Upper lobe of left lung (tissue), 4 donors: ENCODE data around the gene PTPRF.

Experiments
- EP300 ChIP-seq, 4 donors: sonication (generic); formaldehyde crosslinking; IDR thresholded peaks; one replicate each; pipeline ENCODE4 v1.5.1; 2017; ENCODE audit warnings: antibody characterized with exemption in 4 of 4, control low read depth in 2 of 4
- POLR2A ChIP-seq, 4 donors: fragments of 450-650 bp; IDR thresholded peaks; one replicate each; pipeline ENCODE4 v1.5.1; 2016 to 2017; ENCODE audit warnings: antibody characterized with exemption in 4 of 4, mild to moderate bottlenecking in 2 of 4
- TF ChIP-seq, protein P1 (sequence below), 6 experiments: fragments of 450-650 bp in 4 of 6; fragments of 200-600 bp in 2 of 6; sonication (generic) in 2 of 6; IDR thresholded peaks; one replicate each; pipeline ENCODE4 v1.5.1; 2016 to 2019; ENCODE audit warnings: antibody characterized with exemption in 6 of 6

DNA sequence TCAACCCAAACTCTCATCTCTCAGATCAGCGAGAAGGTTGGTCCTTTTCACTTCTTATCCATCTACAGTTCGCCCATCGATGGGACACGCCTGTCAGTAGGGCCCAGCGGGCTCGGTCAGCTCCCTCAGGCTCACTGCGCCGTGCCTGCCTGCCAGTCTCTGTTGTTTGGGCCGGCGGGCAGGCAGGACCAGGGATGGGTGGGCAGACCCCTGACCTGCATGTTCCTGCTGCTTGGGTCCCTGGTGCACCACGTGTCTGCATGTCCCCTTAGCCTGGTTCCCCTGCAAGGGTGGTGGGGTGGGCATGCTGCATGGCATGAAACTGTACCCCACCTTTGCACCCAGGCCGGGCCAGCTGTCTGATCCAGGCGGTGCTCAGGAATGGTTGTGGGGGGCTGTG lies 52.4 kb downstream of the PTPRF start:
- TF ChIP-seq, protein P1, sequence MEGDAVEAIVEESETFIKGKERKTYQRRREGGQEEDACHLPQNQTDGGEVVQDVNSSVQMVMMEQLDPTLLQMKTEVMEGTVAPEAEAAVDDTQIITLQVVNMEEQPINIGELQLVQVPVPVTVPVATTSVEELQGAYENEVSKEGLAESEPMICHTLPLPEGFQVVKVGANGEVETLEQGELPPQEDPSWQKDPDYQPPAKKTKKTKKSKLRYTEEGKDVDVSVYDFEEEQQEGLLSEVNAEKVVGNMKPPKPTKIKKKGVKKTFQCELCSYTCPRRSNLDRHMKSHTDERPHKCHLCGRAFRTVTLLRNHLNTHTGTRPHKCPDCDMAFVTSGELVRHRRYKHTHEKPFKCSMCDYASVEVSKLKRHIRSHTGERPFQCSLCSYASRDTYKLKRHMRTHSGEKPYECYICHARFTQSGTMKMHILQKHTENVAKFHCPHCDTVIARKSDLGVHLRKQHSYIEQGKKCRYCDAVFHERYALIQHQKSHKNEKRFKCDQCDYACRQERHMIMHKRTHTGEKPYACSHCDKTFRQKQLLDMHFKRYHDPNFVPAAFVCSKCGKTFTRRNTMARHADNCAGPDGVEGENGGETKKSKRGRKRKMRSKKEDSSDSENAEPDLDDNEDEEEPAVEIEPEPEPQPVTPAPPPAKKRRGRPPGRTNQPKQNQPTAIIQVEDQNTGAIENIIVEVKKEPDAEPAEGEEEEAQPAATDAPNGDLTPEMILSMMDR (IDR thresholded peaks at IDR 0.05): no peak
- no peak for TF ChIP-seq EP300 (IDR thresholded peaks at IDR 0.05)
- TF ChIP-seq POLR2A (IDR thresholded peaks at IDR 0.05): no peak
